Activated CD4-positive, alpha-beta T cell treated with anti-CD3 and anti-CD28 coated beads, Interleukin-2, amount 10 ng/mL, durations not matched to agents 7 days and 5 days (primary cell): ENCODE data around the gene PPP1R18. TPM values are rescaled to one million over a fixed set of nuclear protein-coding genes. Genes with fewer than 3 reads are reported as not detected.

Experiments
- CTCF ChIA-PET: fragments of 350-600 bp; sonication (Branson Sonifier 250); formaldehyde crosslinking; loops from one replicate; lab custom pipeline; 2021; ENCODE audit warnings: antibody characterized with exemption; lab: Charles Lee
- POLR2A ChIA-PET: fragments of 350-600 bp; sonication (Branson Sonifier 250); formaldehyde crosslinking; loops from one replicate; lab custom pipeline; 2021; ENCODE audit warnings: antibody characterized with exemption; lab: Charles Lee
- DNase-seq: peaks from one replicate; pipeline ENCODE4 v3.0.0-alpha.2; 2020
- H3K27ac Mint-ChIP-seq: one replicate; pipeline ENCODE4 v1.8.0; 2021; ENCODE audit warnings: mild to moderate bottlenecking, moderate library complexity, mixed read lengths
- H3K27me3 Mint-ChIP-seq: one replicate; pipeline ENCODE4 v1.8.0; 2021; ENCODE audit warnings: mixed read lengths
- H3K36me3 Mint-ChIP-seq: one replicate; pipeline ENCODE4 v1.8.0; 2021; ENCODE audit warnings: low read depth, mixed read lengths
- H3K4me1 Mint-ChIP-seq: one replicate; pipeline ENCODE4 v1.8.0; 2021; ENCODE audit warnings: mixed read lengths
- H3K4me3 Mint-ChIP-seq: one replicate; pipeline ENCODE4 v1.8.0; 2021; ENCODE audit warnings: mild to moderate bottlenecking, moderate library complexity, mixed read lengths
- H3K9me3 Mint-ChIP-seq: one replicate; pipeline ENCODE4 v1.8.0; 2021; ENCODE audit warnings: mixed read lengths
- total RNA-seq, 2 experiments: library from RNA; stranded (reverse); gene quantifications; one replicate each; pipeline ENCODE4 v1.2.3, GENCODE V29; 2021

The PPP1R18 gene, protein sequence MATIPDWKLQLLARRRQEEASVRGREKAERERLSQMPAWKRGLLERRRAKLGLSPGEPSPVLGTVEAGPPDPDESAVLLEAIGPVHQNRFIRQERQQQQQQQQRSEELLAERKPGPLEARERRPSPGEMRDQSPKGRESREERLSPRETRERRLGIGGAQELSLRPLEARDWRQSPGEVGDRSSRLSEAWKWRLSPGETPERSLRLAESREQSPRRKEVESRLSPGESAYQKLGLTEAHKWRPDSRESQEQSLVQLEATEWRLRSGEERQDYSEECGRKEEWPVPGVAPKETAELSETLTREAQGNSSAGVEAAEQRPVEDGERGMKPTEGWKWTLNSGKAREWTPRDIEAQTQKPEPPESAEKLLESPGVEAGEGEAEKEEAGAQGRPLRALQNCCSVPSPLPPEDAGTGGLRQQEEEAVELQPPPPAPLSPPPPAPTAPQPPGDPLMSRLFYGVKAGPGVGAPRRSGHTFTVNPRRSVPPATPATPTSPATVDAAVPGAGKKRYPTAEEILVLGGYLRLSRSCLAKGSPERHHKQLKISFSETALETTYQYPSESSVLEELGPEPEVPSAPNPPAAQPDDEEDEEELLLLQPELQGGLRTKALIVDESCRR
- 100 to 1,000 TPM; 243 to 272 TPM for total RNA-seq

DNA sequence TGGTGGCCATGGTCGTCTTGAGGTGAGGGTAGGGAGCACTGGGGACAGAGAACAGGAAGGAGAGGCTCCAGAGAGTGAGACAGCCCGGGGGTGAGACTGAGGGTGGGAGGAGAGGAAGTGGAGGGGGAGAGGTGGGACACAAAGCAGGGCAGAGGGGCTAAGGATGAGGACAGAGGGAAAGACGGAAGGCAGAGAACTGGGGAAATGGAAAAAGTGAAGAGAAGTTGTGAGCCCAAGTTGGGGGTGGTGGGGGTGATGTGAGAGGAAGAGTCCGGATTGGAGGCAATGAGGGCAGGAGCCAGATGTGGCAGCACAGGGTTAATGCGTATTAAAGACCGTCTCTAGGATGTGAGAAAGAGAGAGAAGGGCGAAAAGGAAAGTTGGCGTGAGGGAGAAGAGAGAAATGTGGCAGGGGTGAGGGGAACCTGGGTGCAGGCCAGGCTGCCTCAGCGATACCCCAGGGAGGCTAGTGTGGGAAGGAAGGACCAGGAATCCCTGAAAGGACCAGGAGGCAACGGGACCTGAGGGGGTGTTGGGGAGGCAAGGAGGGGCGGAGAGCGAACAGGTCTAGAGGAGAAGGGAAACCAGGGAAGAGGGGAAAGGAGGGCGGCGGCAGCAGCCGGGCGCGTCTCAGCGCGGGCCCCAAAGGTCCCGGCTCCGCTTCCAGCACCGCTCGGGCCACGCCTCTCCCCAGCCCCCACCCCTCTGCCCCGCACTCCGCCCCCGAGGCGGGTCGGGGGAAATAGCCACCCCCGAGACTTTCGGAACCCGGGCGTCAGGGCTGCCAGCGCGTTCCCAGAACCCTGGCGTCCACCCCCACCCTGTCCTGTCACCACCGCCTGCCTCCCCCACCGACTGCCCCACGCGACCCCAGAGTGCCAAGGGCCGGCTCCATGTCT lies at the start of gene PPP1R18:
Gene PPP1R18 (minus strand): TSS at position 637 of the 899 bp plus-strand sequence. CDS start 627 bp downstream, at position 10.
- peak; percentile 88 for DNase-seq
- H3K36me3 Mint-ChIP-seq, result peaks cover 60% of the 10 kb centered on the region
- peaks cover 35% of the 10 kb centered on the region for H3K4me1 Mint-ChIP-seq
- ChIA-PET POLR2A (interaction anchor here (1.8 kb wide), 1 partner anchor 31 kb away, joined by 5 read pairs; the partner anchor contains the start of gene MDC1), CTCF (interaction anchor here (0.6 to 12.7 kb wide), 6 partner anchors 8 to 530 kb away, joined by 3 to 476 read pairs (median 3); partner anchors contain the start of genes DHX16, MDC1 and TUBB)
- peak within 1 kb of the TSS; percentile 95 for H3K27ac Mint-ChIP-seq
- H3K27me3 Mint-ChIP-seq, result no peaks in the 10 kb centered on the region
- H3K4me3 Mint-ChIP-seq, result peak within 1 kb of the TSS; percentile 100
- H3K9me3 Mint-ChIP-seq, result no peaks in the 10 kb centered on the region

DNA sequence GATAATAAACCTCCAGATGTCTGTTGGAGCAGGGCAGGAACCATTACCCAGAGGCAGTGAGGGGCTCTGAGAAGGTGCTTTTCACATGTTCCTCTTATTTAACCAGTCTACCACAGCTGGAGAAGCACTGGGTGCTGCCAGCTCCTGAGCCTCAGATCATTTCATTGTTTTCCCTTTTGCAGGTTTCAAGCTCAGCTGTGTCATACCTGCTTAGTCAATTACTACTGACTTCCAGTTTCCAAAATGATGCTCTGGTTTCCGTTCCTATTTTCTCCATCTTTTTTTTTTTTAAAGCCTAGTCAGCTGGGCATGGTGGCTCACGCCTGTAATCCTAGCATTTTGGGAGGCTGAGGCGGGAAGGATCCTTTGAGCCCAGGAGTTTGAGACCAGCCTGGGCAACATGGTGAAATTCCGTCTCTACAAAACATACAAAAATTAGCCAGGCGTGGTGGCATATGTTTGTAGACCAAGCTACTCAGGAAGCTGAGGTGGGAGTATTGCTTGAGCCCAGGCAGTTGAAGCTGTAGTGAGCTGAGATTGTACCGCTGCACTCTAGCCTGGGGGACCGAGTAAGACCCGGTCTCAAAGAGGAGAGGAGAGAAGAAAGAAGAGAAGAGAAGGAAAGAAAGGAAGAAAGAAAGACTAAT lies 49.3 kb upstream of the PPP1R18 start:
- Mint-ChIP-seq H3K9me3 (peaks cover 4% of the 10 kb centered on the region), H3K4me3 (peak overlapping the region; percentile 73), H3K4me1 (peaks cover 85% of the 10 kb centered on the region), H3K27me3 (no peaks in the 10 kb centered on the region), H3K36me3 (peaks cover 75% of the 10 kb centered on the region), H3K27ac (peak overlapping the region; percentile 85)
- no peak for DNase-seq
- ChIA-PET CTCF (interaction anchor here (0.6 to 5.6 kb wide), 10 partner anchors 13 to 393 kb away, joined by 3 to 40 read pairs (median 3); partner anchors contain the start of genes DHX16 and MDC1), POLR2A (interaction anchor here (0.6 kb wide), 1 partner anchor 65 kb away, joined by 5 read pairs; no protein-coding TSS in a partner anchor)

DNA sequence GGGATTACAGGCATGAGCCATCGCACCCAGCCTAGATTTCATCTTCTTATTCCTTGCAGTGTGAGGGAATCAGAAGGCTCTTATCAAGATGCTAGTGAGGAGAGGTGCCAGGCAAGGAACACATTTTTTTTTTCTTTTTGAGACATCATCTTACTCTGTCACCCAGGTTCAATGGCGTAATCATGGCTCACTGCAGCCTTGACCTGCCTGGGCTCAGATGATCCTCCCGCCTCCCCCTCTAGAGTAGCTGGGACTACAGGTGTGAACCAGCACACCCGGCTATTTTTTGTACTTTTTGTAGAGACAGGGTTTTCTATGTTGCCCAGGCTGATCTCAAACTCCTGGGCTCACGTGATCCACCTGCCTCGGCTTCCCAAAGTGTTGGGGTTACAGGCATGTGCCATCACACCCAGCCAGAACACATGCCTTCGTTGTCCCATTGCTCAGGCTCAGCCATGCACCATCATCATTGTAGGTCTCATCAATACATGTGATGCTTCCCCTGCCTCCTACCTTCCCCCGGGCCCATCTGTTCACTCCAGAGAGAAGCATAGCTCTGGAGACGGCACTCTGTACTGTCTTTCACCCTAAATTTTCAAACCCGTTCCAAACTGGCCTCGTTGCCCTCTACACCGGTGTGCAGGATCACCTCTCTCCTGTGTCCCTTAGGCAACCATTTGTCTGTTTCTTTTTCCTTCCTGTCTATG lies 45.9 kb upstream of the PPP1R18 start:
- no peaks in the 10 kb centered on the region for H3K9me3 Mint-ChIP-seq
- DNase-seq, result no peak
- peaks cover 69% of the 10 kb centered on the region for H3K36me3 Mint-ChIP-seq
- no peak overlapping the region for H3K27ac Mint-ChIP-seq
- H3K4me1 Mint-ChIP-seq, result peaks cover 69% of the 10 kb centered on the region
- POLR2A ChIA-PET, result no interaction called here
- CTCF ChIA-PET, result interaction anchor here (0.8 to 21.4 kb wide), 8 partner anchors 10 to 249 kb away, joined by 3 to 476 read pairs (median 10); partner anchors contain the start of genes DHX16, FLOT1, MDC1 and TUBB
- H3K27me3 Mint-ChIP-seq, result no peaks in the 10 kb centered on the region
- no peak overlapping the region for H3K4me3 Mint-ChIP-seq

DNA sequence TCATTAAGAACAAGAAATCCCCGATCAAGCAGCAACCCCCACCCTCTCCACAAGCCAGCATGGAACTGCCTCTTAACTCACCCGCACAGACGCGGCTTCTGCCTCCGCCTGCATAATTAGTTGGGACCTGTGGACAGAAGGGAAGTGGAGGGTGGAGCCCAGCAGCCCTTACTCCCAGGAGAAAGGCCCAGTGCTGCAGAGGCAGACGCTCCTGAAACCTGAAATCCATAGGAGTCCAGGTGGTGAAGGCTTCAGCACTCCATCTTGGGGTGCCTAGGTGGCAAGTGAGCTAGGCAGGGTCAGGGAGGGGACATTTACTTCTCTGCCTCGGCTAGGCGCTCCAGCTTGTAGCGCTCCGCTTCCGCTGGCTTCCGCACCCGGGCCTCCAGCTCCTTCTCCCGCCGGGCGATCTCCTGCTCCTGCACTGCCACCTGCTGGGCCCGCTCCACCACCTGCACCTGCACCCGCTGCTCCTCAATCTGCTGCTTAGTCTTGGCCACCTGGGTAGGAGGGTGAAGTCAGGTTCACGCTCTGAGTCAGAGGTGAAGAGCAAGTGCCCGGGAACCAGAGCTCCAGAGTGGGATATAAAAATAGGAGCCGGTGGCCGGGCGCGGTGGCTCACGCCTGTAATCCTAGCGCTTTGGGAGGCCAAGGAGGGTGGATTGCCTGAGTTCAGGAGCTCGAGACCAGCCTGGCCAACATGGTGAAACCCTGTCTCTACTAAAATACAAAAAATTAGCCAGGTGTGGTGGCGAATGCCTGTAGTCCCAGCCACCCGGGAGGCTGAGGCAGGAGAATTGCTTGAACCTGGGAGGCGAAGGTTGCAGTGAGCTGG lies 44.4 kb upstream of the PPP1R18 start:
- peaks cover 65% of the 10 kb centered on the region for H3K36me3 Mint-ChIP-seq
- DNase-seq, result peak; percentile 90
- CTCF ChIA-PET, result interaction anchor here (0.5 to 21.4 kb wide), 59 partner anchors 9 to 931 kb away, joined by 3 to 476 read pairs (median 5); partner anchors contain the start of genes ABCF1, ATAT1, DDR1 and DHX16
- no peaks in the 10 kb centered on the region for H3K27me3 Mint-ChIP-seq
- peak overlapping the region; percentile 22 for H3K27ac Mint-ChIP-seq
- peaks cover 61% of the 10 kb centered on the region for H3K4me1 Mint-ChIP-seq
- no peaks in the 10 kb centered on the region for H3K9me3 Mint-ChIP-seq
- peak overlapping the region; percentile 6 for H3K4me3 Mint-ChIP-seq
- POLR2A ChIA-PET, result interaction anchor here (0.6 to 1.4 kb wide), 4 partner anchors 47 to 123 kb away, joined by 3 to 7 read pairs (median 6); no protein-coding TSS in a partner anchor

DNA sequence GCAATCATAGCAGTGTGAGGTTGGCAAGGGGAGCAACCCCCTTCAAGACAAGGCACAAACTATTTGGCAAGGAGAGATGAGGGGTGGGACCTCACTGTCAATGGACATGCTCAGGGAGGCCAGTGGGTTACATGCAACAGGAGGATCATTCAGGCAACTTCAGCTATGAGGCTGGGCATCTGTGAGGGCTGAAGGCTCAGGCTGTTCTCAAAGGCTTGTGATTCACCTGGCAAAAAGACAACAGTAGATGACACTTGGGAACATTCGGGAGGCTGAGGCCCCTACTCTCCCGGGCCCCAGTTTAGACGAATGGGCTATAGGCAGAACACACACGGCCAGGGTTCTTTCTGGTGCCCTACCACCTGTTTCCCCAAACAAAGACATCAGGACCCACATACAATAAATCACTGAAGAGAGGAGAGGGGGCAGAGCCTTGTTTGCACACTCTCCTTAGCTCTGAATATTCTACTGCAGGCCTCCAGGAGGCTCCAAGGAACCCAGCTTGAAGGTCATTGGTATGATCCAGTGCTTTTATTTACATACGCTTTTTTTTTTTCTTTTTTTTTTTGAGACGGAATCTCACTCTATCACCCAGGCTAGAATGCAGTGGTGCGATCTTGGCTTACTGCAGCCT lies 41.6 kb upstream of the PPP1R18 start:
- Mint-ChIP-seq H3K4me1 (peaks cover 70% of the 10 kb centered on the region), H3K27me3 (no peaks in the 10 kb centered on the region), H3K9me3 (no peaks in the 10 kb centered on the region), H3K4me3 (no peak overlapping the region), H3K27ac (peak overlapping the region; percentile 54), H3K36me3 (peaks cover 77% of the 10 kb centered on the region)
- no peak for DNase-seq
- ChIA-PET CTCF (interaction anchor here (0.6 to 21.4 kb wide), 4 partner anchors 14 to 71 kb away, joined by 4 to 476 read pairs (median 4); partner anchors contain the start of gene FLOT1), POLR2A (interaction anchor here (0.6 to 1.0 kb wide), 2 partner anchors 28 to 48 kb away, joined by 4 to 9 read pairs; no protein-coding TSS in a partner anchor)

DNA sequence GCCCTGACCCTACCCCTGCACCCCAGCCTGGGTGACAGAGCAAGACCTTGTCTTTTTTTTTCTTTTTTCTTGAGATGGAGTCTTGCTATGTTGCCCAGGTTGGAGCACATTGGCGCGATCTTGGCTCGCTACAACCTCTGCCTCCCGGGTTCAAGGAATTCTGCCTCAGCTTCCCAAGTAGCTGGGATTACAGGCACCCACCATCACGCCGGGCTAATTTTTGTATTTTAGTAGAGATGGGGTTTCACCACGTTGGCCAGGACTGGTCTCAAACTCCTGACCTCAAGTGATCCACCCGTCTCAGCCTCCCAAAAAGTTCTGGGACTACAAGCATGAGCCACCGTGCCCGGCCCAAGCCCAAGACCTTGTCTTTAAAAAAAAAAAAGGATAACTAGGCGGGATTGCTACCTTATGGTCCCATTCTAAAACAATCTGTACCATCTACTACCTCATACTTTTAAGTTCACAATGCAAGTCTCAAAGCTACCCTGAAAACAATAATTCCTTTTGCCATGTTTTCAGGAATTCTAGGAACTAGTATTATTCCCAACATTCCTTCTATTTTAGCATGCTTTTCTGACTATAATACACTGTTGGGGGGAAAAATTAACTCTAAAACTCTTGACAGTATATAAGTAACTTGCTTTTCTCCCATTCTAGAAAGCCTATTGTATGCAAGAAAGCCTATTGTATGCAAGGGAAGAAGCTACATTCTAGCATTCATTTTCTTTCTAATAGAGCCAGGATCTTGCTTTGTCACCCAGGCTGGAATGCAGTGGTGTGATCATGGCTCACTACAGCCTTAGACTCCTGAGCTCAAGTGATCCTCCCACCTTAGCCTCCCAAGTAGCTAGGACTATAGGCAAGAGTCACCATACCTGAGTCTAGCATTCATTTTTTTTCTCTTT lies 40.3 kb upstream of the PPP1R18 start:
- Mint-ChIP-seq H3K4me1 (peaks cover 63% of the 10 kb centered on the region), H3K9me3 (no peaks in the 10 kb centered on the region), H3K4me3 (no peak overlapping the region), H3K27me3 (no peaks in the 10 kb centered on the region), H3K27ac (no peak overlapping the region), H3K36me3 (peaks cover 82% of the 10 kb centered on the region)
- ChIA-PET CTCF (interaction anchor here (2.0 to 21.4 kb wide), 2 partner anchors 15 to 47 kb away, joined by 4 to 476 read pairs; partner anchors contain the start of gene FLOT1), POLR2A (no interaction called here)
- DNase-seq, result no peak

DNA sequence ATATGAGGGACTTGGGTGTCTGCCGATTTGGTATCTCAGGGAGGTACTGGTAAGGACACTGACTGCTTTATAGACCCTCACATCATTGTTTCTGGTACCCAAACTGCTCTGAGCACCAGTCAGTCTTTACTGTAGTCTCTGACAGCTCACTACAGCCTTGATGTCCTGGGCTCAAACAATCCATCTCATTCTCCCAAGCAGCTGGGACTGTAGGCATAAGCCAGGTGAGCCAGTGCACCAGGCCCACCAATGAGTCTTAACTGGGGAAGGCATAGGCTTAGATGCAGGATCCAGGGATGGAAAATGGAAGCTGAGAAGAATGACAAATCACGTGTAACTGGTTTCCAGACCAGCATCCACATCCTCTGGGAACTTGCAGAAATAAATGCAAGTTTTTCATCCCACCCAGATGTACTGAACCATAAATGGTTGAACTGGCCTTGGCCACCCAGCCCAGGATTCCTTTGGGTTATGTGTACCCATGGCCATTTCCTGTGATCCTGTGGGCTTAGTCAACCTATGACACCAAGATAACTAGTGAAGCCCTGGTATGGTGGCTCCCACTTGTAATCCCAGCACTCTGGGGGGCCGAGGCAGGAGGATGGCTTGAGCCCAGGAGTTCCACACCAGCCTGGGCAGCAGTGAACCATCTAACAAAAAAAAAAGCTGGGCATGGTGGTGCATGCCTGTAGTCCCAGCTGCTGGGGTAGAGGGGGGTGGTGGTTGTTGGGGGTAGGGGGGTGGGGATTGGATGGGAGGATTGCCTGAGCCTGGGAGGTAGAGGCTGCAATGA lies 39.5 kb upstream of the PPP1R18 start:
- H3K27me3 Mint-ChIP-seq, result no peaks in the 10 kb centered on the region
- ChIA-PET POLR2A (no interaction called here), CTCF (interaction anchor here (21.4 kb wide), 1 partner anchor 46 kb away, joined by 476 read pairs; no protein-coding TSS in a partner anchor)
- H3K9me3 Mint-ChIP-seq, result no peaks in the 10 kb centered on the region
- peak overlapping the region; percentile 32 for H3K4me3 Mint-ChIP-seq
- H3K27ac Mint-ChIP-seq, result peak overlapping the region; percentile 77
- H3K4me1 Mint-ChIP-seq, result peaks cover 55% of the 10 kb centered on the region
- H3K36me3 Mint-ChIP-seq, result peaks cover 84% of the 10 kb centered on the region
- DNase-seq, result no peak

DNA sequence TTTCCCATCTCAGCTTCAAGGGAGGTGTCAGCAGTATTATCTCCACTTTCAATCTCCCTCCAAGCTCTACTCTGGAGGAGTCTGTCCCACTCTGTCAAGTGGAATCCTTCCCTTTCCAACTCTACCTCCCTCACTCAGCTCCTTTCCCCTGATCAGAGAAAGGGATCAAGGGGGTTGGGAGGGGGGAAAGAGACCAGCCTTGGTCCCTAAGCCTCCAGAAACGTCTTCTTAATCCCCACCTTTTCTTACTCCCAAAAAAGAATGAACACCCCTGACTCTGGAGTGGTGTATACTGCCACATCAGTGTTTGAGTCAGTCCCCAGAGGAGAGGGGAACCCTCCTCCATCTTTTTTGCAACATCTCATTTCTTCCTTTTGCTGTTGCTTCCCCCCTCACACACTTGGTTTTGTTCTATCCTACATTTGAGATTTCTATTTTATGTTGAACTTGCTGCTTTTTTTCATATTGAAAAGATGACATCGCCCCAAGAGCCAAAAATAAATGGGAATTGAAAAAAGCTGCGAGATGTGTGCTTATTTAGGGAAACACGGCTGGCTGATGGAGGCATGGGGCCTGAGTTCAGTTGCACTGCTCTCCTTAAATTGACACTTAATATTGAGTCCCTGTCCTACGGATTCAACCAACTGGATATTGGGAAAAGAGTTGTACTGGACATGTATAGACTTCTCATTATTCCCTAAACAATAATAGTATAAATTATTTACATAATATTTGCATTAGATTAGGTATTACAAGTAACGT lies 38.6 kb upstream of the PPP1R18 start:
- no peak for DNase-seq
- ChIA-PET POLR2A (no interaction called here), CTCF (interaction anchor here (4.1 to 21.4 kb wide), 2 partner anchors 11 to 45 kb away, joined by 40 to 476 read pairs; no protein-coding TSS in a partner anchor)
- no peaks in the 10 kb centered on the region for H3K9me3 Mint-ChIP-seq
- peak overlapping the region; percentile 14 for H3K27ac Mint-ChIP-seq
- H3K36me3 Mint-ChIP-seq, result peaks cover 82% of the 10 kb centered on the region
- H3K27me3 Mint-ChIP-seq, result no peaks in the 10 kb centered on the region
- H3K4me3 Mint-ChIP-seq, result no peak overlapping the region
- peaks cover 47% of the 10 kb centered on the region for H3K4me1 Mint-ChIP-seq
